ENCODE data around the gene SRCIN1.
"Not testable (repeated sequence)": the region's sequence is repeated elsewhere in the genome, so short reads cannot be mapped to it uniquely, and the experiment has no call there.

Gene SRCIN1

GRCh38 chr17:38508570-38508950, 97.2 kb downstream of the SRCIN1 start:
- peak; percentile 20 for DNase-seq (ENCODE audit: low spot score)

- DNase-seq (ENCODE audit: low spot score) = no peak
These were observed 97.7 kb downstream of the SRCIN1 start for GRCh38 chr17:38507921-38508569.

GRCh38 chr17:38507436-38507835, 98.3 kb downstream of the SRCIN1 start:
- DNase-seq (ENCODE audit: low spot score) = no peak

GRCh38 chr17:38504216-38504615, 101.5 kb downstream of the SRCIN1 start:
- no peak for DNase-seq (ENCODE audit: low spot score)

- DNase-seq (ENCODE audit: low spot score) = not testable (repeated sequence)
These were observed 102.4 kb downstream of the SRCIN1 start for GRCh38 chr17:38503286-38503913.

- not testable (repeated sequence) for DNase-seq (ENCODE audit: low spot score)
These were observed 104.0 kb downstream of the SRCIN1 start for GRCh38 chr17:38501718-38502117.

GRCh38 chr17:38499230-38499629, 106.5 kb downstream of the SRCIN1 start:
- DNase-seq (ENCODE audit: low spot score) = not testable (repeated sequence)

GRCh38 chr17:38498353-38498752, 107.4 kb downstream of the SRCIN1 start:
- DNase-seq (ENCODE audit: low spot score) = peak; percentile 49

GRCh38 chr17:38497656-38498055, 108.1 kb downstream of the SRCIN1 start:
- DNase-seq (ENCODE audit: low spot score) = not testable (repeated sequence)

- DNase-seq (ENCODE audit: low spot score) = not testable (repeated sequence)
These were observed 111.6 kb downstream of the SRCIN1 start for GRCh38 chr17:38494152-38494551.

GRCh38 chr17:38492067-38493040, 113.4 kb downstream of the SRCIN1 start:
- DNase-seq (ENCODE audit: low spot score) = peak; percentile 75

- DNase-seq (ENCODE audit: low spot score) = not testable (repeated sequence)
These were observed 114.2 kb downstream of the SRCIN1 start for GRCh38 chr17:38491346-38492066.

- not testable (repeated sequence) for DNase-seq (ENCODE audit: low spot score)
These were observed 116.0 kb downstream of the SRCIN1 start for GRCh38 chr17:38489774-38490173.

- not testable (repeated sequence) for DNase-seq (ENCODE audit: low spot score)
These were observed 120.0 kb downstream of the SRCIN1 start for GRCh38 chr17:38485681-38486298.

- DNase-seq (ENCODE audit: low spot score) = no peak
These were observed 120.6 kb downstream of the SRCIN1 start for GRCh38 chr17:38485146-38485468.

GRCh38 chr17:38484242-38485145, 121.3 kb downstream of the SRCIN1 start:
- peak; percentile 62 for DNase-seq (ENCODE audit: low spot score)

- not testable (repeated sequence) for DNase-seq (ENCODE audit: low spot score)
These were observed 123.1 kb downstream of the SRCIN1 start for GRCh38 chr17:38482700-38483043.

GRCh38 chr17:38482039-38482699, 123.6 kb downstream of the SRCIN1 start:
- not testable (repeated sequence) for DNase-seq (ENCODE audit: low spot score)

Data from iPS-NIHi11 (cell line).